Measurements from ENCODE around the gene CNIH3. TPM values are rescaled to one million over a fixed set of nuclear protein-coding genes. Genes with fewer than 3 reads are reported as not detected.

The CNIH3 gene
- total RNA-seq, 1 experiment from 2014 or later: 1.8 TPM

DNA sequence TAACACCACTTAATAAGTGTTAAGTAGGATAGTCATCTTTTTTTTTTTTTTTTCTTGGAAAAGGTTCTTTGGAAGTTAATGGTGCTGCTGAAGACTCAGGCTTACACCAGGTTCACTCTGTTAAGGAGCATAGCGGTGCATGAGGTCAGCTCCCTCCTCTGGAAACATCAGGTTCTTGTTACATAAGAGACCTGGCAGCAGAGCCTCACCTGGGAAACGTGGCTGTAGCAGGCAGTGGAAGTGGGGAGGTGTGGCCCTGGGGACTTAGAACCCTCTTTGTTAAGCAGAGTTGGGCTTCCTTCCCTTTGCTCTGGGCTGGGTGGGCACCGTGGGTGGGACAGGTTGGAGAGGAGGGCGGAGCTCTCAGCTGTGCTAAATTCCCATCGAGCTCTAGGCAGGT, 104.1 kb downstream of the CNIH3 start:
- H3K4me1 ChIP-seq (ENCODE audit: control insufficient read depth in 1 of 2, insufficient read depth in 2 of 2, low read length in 2 of 2): no peaks in the 10 kb centered on the region
- CTCF ChIA-PET: no interaction called here
- no peak for ATAC-seq
- H3K4me2 ChIP-seq (ENCODE audit: low read length): no peak overlapping the region
- POLR2A ChIA-PET: no interaction called here
- H3K36me3 ChIP-seq (ENCODE audit: control insufficient read depth in 1 of 2, insufficient read depth in 2 of 2, low read length in 2 of 2): no peaks in the 10 kb centered on the region
- no peaks in the 10 kb centered on the region for H3K9me2 ChIP-seq (ENCODE audit: insufficient read depth)
- H3K9ac ChIP-seq (ENCODE audit: low read length): no peak overlapping the region
- no peaks in the 10 kb centered on the region for H3K79me2 ChIP-seq (ENCODE audit: insufficient read depth, low read length)
- H3K27me3 ChIP-seq (ENCODE audit: insufficient read depth, low read length): no peaks in the 10 kb centered on the region
- no TSS peak for BruUV-seq (replicated peaks)
- no peak overlapping the region for H2AFZ ChIP-seq (ENCODE audit: low read depth, low read length, poor library complexity, severe bottlenecking)
- no peak overlapping the region for H3K27ac ChIP-seq (ENCODE audit: low read depth, low read length)
- DNase-seq (ENCODE audit: low read depth, low spot score): no peak
- TF ChIP-seq TCF7L2 (IDR thresholded peaks at IDR 0.05; ENCODE audit: borderline replicate concordance, extremely low read depth, insufficient read depth, insufficient read length) (no peak), ZFX (IDR thresholded peaks at IDR 0.05) (no peak), SIN3A (IDR thresholded peaks at IDR 0.05; ENCODE audit: low read depth) (no peak), JUND (IDR thresholded peaks at IDR 0.05) (no peak)
- TF ChIP-seq, protein P1, sequence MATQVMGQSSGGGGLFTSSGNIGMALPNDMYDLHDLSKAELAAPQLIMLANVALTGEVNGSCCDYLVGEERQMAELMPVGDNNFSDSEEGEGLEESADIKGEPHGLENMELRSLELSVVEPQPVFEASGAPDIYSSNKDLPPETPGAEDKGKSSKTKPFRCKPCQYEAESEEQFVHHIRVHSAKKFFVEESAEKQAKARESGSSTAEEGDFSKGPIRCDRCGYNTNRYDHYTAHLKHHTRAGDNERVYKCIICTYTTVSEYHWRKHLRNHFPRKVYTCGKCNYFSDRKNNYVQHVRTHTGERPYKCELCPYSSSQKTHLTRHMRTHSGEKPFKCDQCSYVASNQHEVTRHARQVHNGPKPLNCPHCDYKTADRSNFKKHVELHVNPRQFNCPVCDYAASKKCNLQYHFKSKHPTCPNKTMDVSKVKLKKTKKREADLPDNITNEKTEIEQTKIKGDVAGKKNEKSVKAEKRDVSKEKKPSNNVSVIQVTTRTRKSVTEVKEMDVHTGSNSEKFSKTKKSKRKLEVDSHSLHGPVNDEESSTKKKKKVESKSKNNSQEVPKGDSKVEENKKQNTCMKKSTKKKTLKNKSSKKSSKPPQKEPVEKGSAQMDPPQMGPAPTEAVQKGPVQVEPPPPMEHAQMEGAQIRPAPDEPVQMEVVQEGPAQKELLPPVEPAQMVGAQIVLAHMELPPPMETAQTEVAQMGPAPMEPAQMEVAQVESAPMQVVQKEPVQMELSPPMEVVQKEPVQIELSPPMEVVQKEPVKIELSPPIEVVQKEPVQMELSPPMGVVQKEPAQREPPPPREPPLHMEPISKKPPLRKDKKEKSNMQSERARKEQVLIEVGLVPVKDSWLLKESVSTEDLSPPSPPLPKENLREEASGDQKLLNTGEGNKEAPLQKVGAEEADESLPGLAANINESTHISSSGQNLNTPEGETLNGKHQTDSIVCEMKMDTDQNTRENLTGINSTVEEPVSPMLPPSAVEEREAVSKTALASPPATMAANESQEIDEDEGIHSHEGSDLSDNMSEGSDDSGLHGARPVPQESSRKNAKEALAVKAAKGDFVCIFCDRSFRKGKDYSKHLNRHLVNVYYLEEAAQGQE (IDR thresholded peaks at IDR 0.05; ENCODE audit: low read depth): no peak
- H4K20me1 ChIP-seq (ENCODE audit: insufficient read depth): no peaks in the 10 kb centered on the region
- H3K9me3 ChIP-seq (ENCODE audit: control insufficient read depth in 1 of 2, insufficient read depth in 1 of 2, low read depth in 1 of 2, low read length in 2 of 2): no peaks in the 10 kb centered on the region
- intact Hi-C loops (cut with micrococcal nuclease): no loop called here
- RAD21 ChIA-PET (ENCODE audit: low non-redundant PET in 1 of 2, low total read pairs in 2 of 2, uncharacterized antibody in 2 of 2, unreplicated experiment in 2 of 2): no interaction called here
- H3K4me3 ChIP-seq (replicated peaks in 1 of 2; ENCODE audit: low read depth in 1 of 2, low read length in 2 of 2): no peak overlapping the region

DNA sequence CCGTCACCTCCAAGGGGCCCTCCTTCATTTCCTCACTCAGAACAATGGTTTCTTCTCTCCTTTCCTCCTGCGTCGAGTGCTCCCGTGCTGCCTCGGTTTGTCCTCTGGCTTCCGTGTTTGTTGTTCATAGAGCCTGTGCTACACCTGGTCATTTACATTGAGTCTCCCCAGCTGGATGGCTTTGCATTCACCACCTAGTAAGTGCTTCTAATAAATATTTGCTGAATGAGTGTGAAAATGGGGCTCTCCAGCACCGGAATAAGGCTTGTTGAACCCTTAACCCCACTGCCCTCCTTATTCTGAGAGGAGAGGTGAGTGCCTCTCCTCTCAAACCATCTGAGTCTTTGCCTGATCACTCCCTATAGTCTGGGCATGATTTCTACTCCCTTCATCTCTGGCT, 104.9 kb downstream of the CNIH3 start:
- ChIA-PET CTCF (no interaction called here), POLR2A (no interaction called here), RAD21 (ENCODE audit: low non-redundant PET in 1 of 2, low total read pairs in 2 of 2, uncharacterized antibody in 2 of 2, unreplicated experiment in 2 of 2) (no interaction called here)
- Histone ChIP-seq H3K27ac (ENCODE audit: low read depth, low read length) (no peak overlapping the region), H3K36me3 (ENCODE audit: control insufficient read depth in 1 of 2, insufficient read depth in 2 of 2, low read length in 2 of 2) (no peaks in the 10 kb centered on the region), H3K79me2 (ENCODE audit: insufficient read depth, low read length) (no peaks in the 10 kb centered on the region), H2AFZ (ENCODE audit: low read depth, low read length, poor library complexity, severe bottlenecking) (no peak overlapping the region), H3K27me3 (ENCODE audit: insufficient read depth, low read length) (no peaks in the 10 kb centered on the region), H3K4me3 (replicated peaks in 1 of 2; ENCODE audit: low read depth in 1 of 2, low read length in 2 of 2) (no peak overlapping the region), H3K9me2 (ENCODE audit: insufficient read depth) (no peaks in the 10 kb centered on the region), H3K4me2 (ENCODE audit: low read length) (no peak overlapping the region), H4K20me1 (ENCODE audit: insufficient read depth) (no peaks in the 10 kb centered on the region), H3K4me1 (ENCODE audit: control insufficient read depth in 1 of 2, insufficient read depth in 2 of 2, low read length in 2 of 2) (no peaks in the 10 kb centered on the region), H3K9ac (ENCODE audit: low read length) (no peak overlapping the region), H3K9me3 (ENCODE audit: control insufficient read depth in 1 of 2, insufficient read depth in 1 of 2, low read depth in 1 of 2, low read length in 2 of 2) (no peaks in the 10 kb centered on the region)
- no TSS peak for BruUV-seq (replicated peaks)
- DNase-seq (ENCODE audit: low read depth, low spot score): no peak
- ATAC-seq: no peak
- intact Hi-C loops (cut with micrococcal nuclease): no loop called here
- TF ChIP-seq POLR2AphosphoS5 (IDR thresholded peaks at IDR 0.05; ENCODE audit: low read depth, low read length) (no peak), FOSL1 (IDR thresholded peaks at IDR 0.05; ENCODE audit: low read depth) (no peak), EZH2phosphoT487 (IDR thresholded peaks at IDR 0.05; ENCODE audit: borderline replicate concordance) (no peak), ZFX (IDR thresholded peaks at IDR 0.05) (no peak), JUND (IDR thresholded peaks at IDR 0.05) (no peak), SIN3A (IDR thresholded peaks at IDR 0.05; ENCODE audit: low read depth) (no peak), POLR2A (IDR thresholded peaks at IDR 0.05; ENCODE audit: borderline replicate concordance, extremely low read depth, insufficient read depth, insufficient read length) (no peak)
- TF ChIP-seq, protein P2, sequence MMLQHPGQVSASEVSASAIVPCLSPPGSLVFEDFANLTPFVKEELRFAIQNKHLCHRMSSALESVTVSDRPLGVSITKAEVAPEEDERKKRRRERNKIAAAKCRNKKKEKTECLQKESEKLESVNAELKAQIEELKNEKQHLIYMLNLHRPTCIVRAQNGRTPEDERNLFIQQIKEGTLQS (IDR thresholded peaks at IDR 0.05): no peak
- TF ChIP-seq, protein P3, sequence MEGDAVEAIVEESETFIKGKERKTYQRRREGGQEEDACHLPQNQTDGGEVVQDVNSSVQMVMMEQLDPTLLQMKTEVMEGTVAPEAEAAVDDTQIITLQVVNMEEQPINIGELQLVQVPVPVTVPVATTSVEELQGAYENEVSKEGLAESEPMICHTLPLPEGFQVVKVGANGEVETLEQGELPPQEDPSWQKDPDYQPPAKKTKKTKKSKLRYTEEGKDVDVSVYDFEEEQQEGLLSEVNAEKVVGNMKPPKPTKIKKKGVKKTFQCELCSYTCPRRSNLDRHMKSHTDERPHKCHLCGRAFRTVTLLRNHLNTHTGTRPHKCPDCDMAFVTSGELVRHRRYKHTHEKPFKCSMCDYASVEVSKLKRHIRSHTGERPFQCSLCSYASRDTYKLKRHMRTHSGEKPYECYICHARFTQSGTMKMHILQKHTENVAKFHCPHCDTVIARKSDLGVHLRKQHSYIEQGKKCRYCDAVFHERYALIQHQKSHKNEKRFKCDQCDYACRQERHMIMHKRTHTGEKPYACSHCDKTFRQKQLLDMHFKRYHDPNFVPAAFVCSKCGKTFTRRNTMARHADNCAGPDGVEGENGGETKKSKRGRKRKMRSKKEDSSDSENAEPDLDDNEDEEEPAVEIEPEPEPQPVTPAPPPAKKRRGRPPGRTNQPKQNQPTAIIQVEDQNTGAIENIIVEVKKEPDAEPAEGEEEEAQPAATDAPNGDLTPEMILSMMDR (IDR thresholded peaks at IDR 0.05 in 2 of 3, conservative IDR thresholded peaks at IDR 0.05 in 1 of 3; ENCODE audit: borderline replicate concordance in 1 of 3, insufficient read depth in 1 of 3, low read depth in 2 of 3, low read length in 2 of 3): no peak
- TF ChIP-seq, protein P1 (IDR thresholded peaks at IDR 0.05; ENCODE audit: low read depth): no peak

Measured in HCT116 (cell line).